Measurements from ENCODE around the gene CIART. TPM values are rescaled to one million over a fixed set of nuclear protein-coding genes. Genes with fewer than 3 reads are reported as not detected.

CIART gene
- total RNA-seq, 2 donors from 2014 or later = 3.6 to 4.5 TPM

GRCh38 chr1:150269451-150269850 lies 12.9 kb upstream of the CIART start:
- peak overlapping the region; percentile 95 for H3K4me3 Mint-ChIP-seq
- H3K4me1 Mint-ChIP-seq = peaks cover 31% of the 10 kb centered on the region
- H3K27me3 Mint-ChIP-seq = no peaks in the 10 kb centered on the region
- H3K9me3 ChIP-seq (ENCODE audit: control insufficient read depth, low read length, poor library complexity, severe bottlenecking) = no peaks in the 10 kb centered on the region
- peak overlapping the region; percentile 100 for H3K27ac Mint-ChIP-seq
- H3K36me3 Mint-ChIP-seq (ENCODE audit: low read depth) = peaks cover 2% of the 10 kb centered on the region
- ATAC-seq (no peak), DNase-seq (no peak)

- H3K36me3 Mint-ChIP-seq (ENCODE audit: low read depth) = peaks cover 6% of the 10 kb centered on the region
- H3K4me3 Mint-ChIP-seq = no peak overlapping the region
- H3K27me3 Mint-ChIP-seq = no peaks in the 10 kb centered on the region
- no peak for DNase-seq
- H3K4me1 Mint-ChIP-seq = peaks cover 31% of the 10 kb centered on the region
- no peak for ATAC-seq
- no peak overlapping the region for H3K27ac Mint-ChIP-seq
- H3K9me3 ChIP-seq (ENCODE audit: control insufficient read depth, low read length, poor library complexity, severe bottlenecking) = no peaks in the 10 kb centered on the region
Observed at GRCh38 chr1:150271291-150271959, 10.9 kb upstream of the CIART start.

- DNase-seq (no peak), ATAC-seq (no peak)
- Mint-ChIP-seq H3K27ac (no peak overlapping the region), H3K27me3 (no peaks in the 10 kb centered on the region), H3K36me3 (ENCODE audit: low read depth) (peaks cover 10% of the 10 kb centered on the region), H3K4me3 (no peak overlapping the region), H3K4me1 (peaks cover 14% of the 10 kb centered on the region)
- no peaks in the 10 kb centered on the region for H3K9me3 ChIP-seq (ENCODE audit: control insufficient read depth, low read length, poor library complexity, severe bottlenecking)
Observed at GRCh38 chr1:150273311-150273710, 9.0 kb upstream of the CIART start.

GRCh38 chr1:150280138-150280707 lies 2.1 kb upstream of the CIART start:
- DNase-seq (no peak), ATAC-seq (no peak)
- Mint-ChIP-seq H3K4me1 (peaks cover 22% of the 10 kb centered on the region), H3K27me3 (no peaks in the 10 kb centered on the region), H3K36me3 (ENCODE audit: low read depth) (peaks cover 13% of the 10 kb centered on the region), H3K4me3 (peak overlapping the region; percentile 80), H3K27ac (no peak overlapping the region)
- H3K9me3 ChIP-seq (ENCODE audit: control insufficient read depth, low read length, poor library complexity, severe bottlenecking) = no peaks in the 10 kb centered on the region

- no peaks in the 10 kb centered on the region for H3K27me3 Mint-ChIP-seq
Observed at GRCh38 chr1:150281221-150281757, 1.1 kb upstream of the CIART start.

GRCh38 chr1:150282558-150282958 lies 204 bp downstream of the CIART start:
- H3K27me3 Mint-ChIP-seq = no peaks in the 10 kb centered on the region
- peaks cover 22% of the 10 kb centered on the region for H3K4me1 Mint-ChIP-seq
- H3K27ac Mint-ChIP-seq = peak overlapping the region; percentile 94
- no peak for DNase-seq
- peak overlapping the region; percentile 83 for H3K4me3 Mint-ChIP-seq
- no peak for ATAC-seq
- H3K36me3 Mint-ChIP-seq (ENCODE audit: low read depth) = peaks cover 6% of the 10 kb centered on the region
- no peaks in the 10 kb centered on the region for H3K9me3 ChIP-seq (ENCODE audit: control insufficient read depth, low read length, poor library complexity, severe bottlenecking)

More at GRCh38 chr1:150281221-150281757, 1.1 kb upstream of the CIART start:
- H3K9me3 ChIP-seq (ENCODE audit: control insufficient read depth, low read length, poor library complexity, severe bottlenecking) = no peaks in the 10 kb centered on the region
- Mint-ChIP-seq H3K4me3 (peak overlapping the region; percentile 83), H3K4me1 (peaks cover 22% of the 10 kb centered on the region), H3K27ac (peak overlapping the region; percentile 94), H3K36me3 (ENCODE audit: low read depth) (peaks cover 10% of the 10 kb centered on the region)
- DNase-seq = peak; percentile 26 to 33 (median 30)
- ATAC-seq = peak; percentile 39

- Mint-ChIP-seq H3K4me3 (peak overlapping the region; percentile 54), H3K27me3 (no peaks in the 10 kb centered on the region), H3K4me1 (peaks cover 22% of the 10 kb centered on the region), H3K27ac (peak overlapping the region; percentile 94), H3K36me3 (ENCODE audit: low read depth) (peaks cover 5% of the 10 kb centered on the region)
- no peaks in the 10 kb centered on the region for H3K9me3 ChIP-seq (ENCODE audit: control insufficient read depth, low read length, poor library complexity, severe bottlenecking)
- DNase-seq (no peak), ATAC-seq (no peak)
Observed at GRCh38 chr1:150283260-150283659, 906 bp downstream of the CIART start.

GRCh38 chr1:150288382-150288781 lies 6.0 kb downstream of the CIART start:
- Mint-ChIP-seq H3K27ac (peak overlapping the region; percentile 41), H3K27me3 (no peaks in the 10 kb centered on the region), H3K36me3 (ENCODE audit: low read depth) (no peaks in the 10 kb centered on the region), H3K4me3 (no peak overlapping the region), H3K4me1 (peaks cover 13% of the 10 kb centered on the region)
- ATAC-seq = no peak
- no peaks in the 10 kb centered on the region for H3K9me3 ChIP-seq (ENCODE audit: control insufficient read depth, low read length, poor library complexity, severe bottlenecking)
- DNase-seq = no peak

- Mint-ChIP-seq H3K4me3 (no peak overlapping the region), H3K36me3 (ENCODE audit: low read depth) (no peaks in the 10 kb centered on the region), H3K27ac (peak overlapping the region; percentile 41), H3K4me1 (peaks cover 16% of the 10 kb centered on the region), H3K27me3 (no peaks in the 10 kb centered on the region)
- DNase-seq = no peak
- no peaks in the 10 kb centered on the region for H3K9me3 ChIP-seq (ENCODE audit: control insufficient read depth, low read length, poor library complexity, severe bottlenecking)
- no peak for ATAC-seq
Observed at GRCh38 chr1:150288822-150289221, 6.5 kb downstream of the CIART start.

GRCh38 chr1:150293433-150294253 lies 11.3 kb downstream of the CIART start, which contains the start of gene MRPS21:
Gene MRPS21 (plus strand): TSS chr1:150293861. CDS start chr1:150294367, 506 bp downstream.
- H3K36me3 Mint-ChIP-seq (ENCODE audit: low read depth) = peaks cover 2% of the 10 kb centered on the region
- peak within 1 kb of the TSS; percentile 93 for H3K4me3 Mint-ChIP-seq
- H3K4me1 Mint-ChIP-seq = peaks cover 20% of the 10 kb centered on the region
- peak; percentile 58 to 76 (median 68) for DNase-seq
- H3K27me3 Mint-ChIP-seq = no peaks in the 10 kb centered on the region
- no peaks in the 10 kb centered on the region for H3K9me3 ChIP-seq (ENCODE audit: control insufficient read depth, low read length, poor library complexity, severe bottlenecking)
- H3K27ac Mint-ChIP-seq = peak within 1 kb of the TSS; percentile 98
- ATAC-seq = peak; percentile 97

- DNase-seq = no peak
- H3K4me3 Mint-ChIP-seq = peak overlapping the region; percentile 49
- no peak for ATAC-seq
- no peaks in the 10 kb centered on the region for H3K9me3 ChIP-seq (ENCODE audit: control insufficient read depth, low read length, poor library complexity, severe bottlenecking)
- no peak overlapping the region for H3K27ac Mint-ChIP-seq
- peaks cover 18% of the 10 kb centered on the region for H3K4me1 Mint-ChIP-seq
- H3K27me3 Mint-ChIP-seq = no peaks in the 10 kb centered on the region
- peaks cover 2% of the 10 kb centered on the region for H3K36me3 Mint-ChIP-seq (ENCODE audit: low read depth)
Observed at GRCh38 chr1:150295476-150295875, 13.1 kb downstream of the CIART start.

- Mint-ChIP-seq H3K4me1 (peaks cover 20% of the 10 kb centered on the region), H3K36me3 (ENCODE audit: low read depth) (peaks cover 5% of the 10 kb centered on the region), H3K4me3 (no peak overlapping the region), H3K27me3 (no peaks in the 10 kb centered on the region), H3K27ac (peak overlapping the region; percentile 29)
- no peaks in the 10 kb centered on the region for H3K9me3 ChIP-seq (ENCODE audit: control insufficient read depth, low read length, poor library complexity, severe bottlenecking)
- DNase-seq (no peak), ATAC-seq (no peak)
Observed at GRCh38 chr1:150299716-150300115, 17.4 kb downstream of the CIART start.

GRCh38 chr1:150302338-150302737 lies 20.0 kb downstream of the CIART start:
- Mint-ChIP-seq H3K36me3 (ENCODE audit: low read depth) (peaks cover 2% of the 10 kb centered on the region), H3K4me3 (no peak overlapping the region), H3K27ac (no peak overlapping the region), H3K27me3 (no peaks in the 10 kb centered on the region), H3K4me1 (peaks cover 12% of the 10 kb centered on the region)
- ATAC-seq (no peak), DNase-seq (no peak)
- H3K9me3 ChIP-seq (ENCODE audit: control insufficient read depth, low read length, poor library complexity, severe bottlenecking) = no peaks in the 10 kb centered on the region
